HG02885 (cell line): ENCODE results near the gene CLN6.

Experiments
- ATAC-seq: cut with Tn5 transposase; IDR thresholded peaks from one replicate; pipeline ENCODE4 v1.9.1; 2021; ENCODE audit warnings: mild to moderate bottlenecking; ENCODE audit not compliant: unreplicated experiment, poor library complexity

CLN6 gene

DNA sequence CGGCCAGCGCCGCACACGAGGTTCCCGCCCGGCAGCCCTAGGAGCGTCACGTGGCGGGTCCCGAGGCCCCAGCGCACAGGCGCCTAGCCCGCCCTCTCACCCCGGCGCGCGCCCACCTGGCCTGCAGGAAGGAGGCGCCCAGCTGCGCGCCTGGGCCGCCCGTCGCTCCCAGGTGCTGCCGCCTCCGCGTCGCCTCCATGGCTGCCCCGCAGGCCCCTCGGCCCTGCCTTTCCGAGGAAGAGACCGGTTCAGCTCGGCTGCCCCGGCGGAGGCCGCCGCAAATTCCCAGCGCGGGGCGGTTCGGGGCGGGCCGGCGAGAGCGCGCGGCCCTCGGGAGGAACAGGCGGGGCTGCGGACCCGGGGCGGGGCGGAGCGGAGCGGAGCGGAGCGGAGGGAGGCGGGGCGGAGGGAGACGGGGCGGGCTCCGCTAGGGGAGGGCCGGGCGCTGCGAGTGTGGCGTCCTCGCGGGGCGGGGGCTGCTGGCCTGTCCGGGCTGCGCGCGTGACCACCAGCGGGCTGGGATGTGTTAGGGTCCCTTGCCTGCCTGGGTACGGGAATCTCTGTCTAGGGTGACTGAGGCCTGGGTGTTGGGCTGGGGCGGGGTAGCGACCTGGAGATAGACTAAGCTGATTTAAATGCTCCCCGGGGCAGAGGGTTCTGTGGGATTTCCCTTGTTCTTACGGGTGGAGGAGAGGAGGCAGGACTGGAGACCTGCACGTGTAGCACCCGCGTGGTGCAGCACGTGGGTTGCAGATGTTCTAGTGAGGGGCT lies at the start of gene CLN6:
TSS of gene CLN6 (minus strand) at position 343 of the 771 bp plus-strand sequence. CDS start at position 199, 144 bp downstream.
- peak; percentile 72 for ATAC-seq

DNA sequence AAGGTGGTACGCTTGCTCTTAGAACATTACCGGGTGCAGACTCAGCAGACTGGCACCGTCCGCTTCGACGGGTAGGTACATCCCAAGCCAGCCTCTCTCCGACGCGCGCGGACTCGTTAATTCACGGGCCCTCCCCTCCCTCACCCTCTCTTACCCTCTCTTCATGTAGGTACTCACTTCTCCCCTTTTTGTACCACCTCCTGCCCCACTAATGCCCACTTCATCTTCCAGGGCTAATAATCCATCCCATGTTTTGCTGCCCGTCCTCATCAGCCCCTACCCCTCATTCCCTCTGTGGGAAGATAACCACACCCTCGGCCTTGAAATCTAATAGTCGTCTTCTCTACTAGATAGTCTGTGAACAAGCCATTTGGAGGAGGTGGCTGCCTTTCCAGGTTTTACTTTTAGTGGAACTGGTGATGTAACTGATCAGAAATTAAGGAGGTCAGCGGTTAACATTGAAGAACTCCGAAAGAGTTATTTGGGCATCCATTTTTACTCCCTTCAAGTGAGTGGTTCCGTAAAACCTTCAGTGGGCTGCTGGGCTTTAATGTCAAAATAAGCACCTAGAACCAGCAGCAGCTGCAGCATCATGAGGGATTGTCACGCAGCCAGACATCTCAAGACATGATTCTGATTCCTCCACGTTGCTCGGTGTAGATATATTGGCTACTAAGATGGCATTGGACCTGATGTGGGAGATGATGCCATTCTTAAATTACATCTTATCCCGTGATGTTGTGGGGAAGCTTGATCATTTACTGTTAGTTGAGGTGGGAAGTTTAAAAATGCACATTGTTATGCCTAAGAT lies 49.3 kb upstream of the CLN6 start:
- no peak for ATAC-seq

DNA sequence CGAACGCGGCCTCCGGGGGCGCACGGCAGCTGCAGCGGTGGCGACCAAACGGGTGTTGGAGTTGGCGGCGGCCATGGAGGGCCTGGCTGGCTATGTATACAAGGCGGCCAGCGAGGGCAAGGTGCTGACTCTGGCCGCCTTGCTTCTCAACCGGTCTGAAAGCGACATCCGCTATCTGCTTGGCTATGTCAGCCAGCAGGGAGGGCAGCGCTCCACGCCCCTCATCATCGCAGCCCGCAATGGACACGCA lies 48.7 kb upstream of the CLN6 start:
- ATAC-seq = no peak

DNA sequence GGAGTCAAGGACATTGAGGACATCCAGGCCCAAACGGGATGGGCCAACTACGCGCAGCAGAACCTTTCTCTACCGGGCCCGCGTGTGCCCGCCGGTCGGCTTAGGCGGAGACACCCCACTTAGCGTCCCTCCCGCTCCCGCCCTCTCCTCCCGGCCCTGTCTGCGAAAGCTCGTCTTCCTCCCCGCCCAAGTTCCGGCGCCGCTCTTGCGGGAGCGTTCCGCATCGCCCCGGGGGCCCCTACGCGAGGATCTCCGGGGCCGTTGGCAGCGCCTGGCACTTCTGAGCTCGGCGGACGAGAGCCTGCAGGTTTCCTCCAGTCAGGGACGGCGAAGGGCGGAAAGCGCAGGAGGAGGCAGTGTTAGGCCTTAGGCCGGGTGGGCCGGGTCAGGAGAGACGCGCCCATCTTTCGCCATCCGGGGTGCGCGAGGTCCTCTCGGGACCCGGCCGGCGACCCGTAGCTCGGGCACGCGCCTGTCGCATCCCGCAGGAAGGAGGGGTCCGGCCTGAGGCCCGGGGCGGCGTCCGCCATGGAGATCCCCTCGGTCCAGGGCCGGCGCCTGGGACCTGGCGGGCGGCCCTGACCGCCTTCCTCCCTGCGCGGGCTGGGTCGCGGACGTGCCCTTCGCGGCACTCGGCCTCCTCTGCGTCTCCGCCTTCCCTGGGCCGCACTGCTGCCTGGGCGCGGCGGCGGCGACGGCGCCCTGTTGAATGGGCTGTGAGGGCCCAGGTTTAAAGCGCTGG lies 48.2 kb upstream of the CLN6 start, which contains the start of gene FEM1B:
TSS of gene FEM1B (plus strand) at position 143 of the 742 bp plus-strand sequence. CDS start 673 bp downstream, outside the sequence.
- peak; percentile 77 for ATAC-seq

DNA sequence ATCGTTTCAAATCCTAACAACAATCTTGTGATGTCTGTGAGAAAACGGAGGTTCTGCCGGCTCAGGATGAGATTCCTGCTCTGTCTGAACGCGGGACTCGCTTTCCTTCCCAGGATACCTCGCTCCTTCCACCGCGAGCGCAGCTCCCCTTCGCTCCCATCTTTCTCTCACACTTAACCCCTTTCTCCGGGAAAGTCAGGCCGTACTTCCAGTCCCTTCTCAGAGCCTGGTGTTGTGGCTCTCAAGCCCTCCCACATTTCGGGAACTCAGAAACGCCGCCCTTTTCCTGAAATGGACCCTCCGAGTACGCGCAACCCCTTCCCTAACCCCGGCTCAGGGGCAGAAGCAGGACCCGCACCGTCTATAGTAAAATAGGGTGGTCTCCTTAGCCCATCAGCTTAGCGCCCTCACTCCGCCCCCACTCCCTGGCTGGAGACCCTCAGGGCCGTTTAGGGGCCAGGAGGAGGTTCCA lies 47.6 kb upstream of the CLN6 start:
- ATAC-seq = peak; percentile 17

DNA sequence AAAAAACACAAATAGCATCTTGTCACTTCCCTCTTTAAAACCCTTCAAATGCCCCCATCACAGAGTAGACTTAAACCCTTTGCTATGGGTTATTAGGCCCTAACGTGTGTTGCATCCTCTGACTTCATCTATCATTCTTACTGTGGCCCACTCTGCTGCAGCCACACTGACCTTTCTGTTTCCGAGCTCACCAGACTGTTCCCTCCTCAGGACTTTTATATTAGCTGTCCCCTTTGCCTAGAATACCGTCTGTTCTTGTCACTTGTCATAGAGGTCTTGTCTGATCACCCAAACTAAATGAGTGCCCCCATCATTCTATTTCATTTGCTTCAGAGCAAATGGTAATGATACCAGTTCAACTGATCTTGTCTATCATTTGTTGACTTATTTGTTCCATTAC lies 47.1 kb upstream of the CLN6 start:
- no peak for ATAC-seq

DNA sequence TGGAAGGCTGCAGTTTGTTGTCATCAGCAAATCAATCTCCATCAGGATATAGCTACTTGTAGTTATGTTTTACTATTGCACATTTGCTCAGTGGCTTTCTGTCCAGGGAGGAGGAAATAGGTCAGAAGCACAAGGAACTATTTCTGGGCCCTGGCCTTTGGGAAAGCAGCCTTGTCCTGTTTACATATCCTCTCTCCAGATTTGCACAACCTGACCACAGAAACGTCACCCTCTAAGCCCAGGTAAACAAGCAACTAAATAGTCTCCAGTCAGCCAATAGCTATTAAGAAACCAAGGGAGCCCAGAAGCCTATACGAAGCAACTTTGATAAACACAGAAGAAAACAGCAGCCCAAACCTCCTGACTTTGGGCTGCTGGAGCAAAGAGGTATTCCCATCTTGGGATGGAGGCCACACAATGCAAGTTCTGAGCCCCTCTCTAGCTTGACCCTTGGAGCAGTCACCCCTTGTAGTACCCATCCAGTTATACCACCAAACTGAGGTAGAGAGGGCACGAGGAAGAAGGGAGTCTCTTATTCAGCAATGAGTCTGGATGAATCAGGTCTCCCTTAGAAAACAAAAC lies 45.7 kb upstream of the CLN6 start:
- ATAC-seq = no peak

DNA sequence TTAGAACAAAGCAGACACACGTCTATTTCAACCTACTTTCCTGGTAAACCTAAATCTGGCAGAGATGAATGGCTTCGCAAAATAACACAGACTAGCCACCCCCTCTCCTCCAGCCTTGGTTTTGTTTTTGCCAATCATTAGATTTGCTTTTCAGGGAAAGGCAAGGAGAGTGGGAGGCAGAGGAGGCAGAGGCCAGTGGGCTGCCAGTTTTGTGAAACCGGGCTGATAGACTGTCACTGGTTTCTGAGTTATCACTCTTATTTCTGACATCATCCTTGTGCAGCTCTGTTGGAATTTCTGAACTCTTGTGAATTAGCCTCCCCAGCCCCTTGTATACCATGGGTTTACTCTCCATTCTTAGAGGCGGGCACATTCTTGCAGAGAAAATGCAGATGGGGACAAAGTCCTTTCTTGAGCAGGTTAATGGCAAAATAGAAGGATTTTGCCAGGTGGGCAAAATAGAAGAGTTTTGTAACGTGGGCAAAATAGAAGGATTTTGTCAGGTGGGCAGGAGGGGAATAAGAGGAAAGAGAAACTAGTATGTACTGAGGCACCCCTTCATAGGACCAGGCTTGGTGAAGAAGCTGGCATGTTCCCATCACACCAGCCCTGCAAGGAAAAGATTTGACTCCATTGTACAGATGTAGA lies 44.8 kb upstream of the CLN6 start:
- no peak for ATAC-seq

DNA sequence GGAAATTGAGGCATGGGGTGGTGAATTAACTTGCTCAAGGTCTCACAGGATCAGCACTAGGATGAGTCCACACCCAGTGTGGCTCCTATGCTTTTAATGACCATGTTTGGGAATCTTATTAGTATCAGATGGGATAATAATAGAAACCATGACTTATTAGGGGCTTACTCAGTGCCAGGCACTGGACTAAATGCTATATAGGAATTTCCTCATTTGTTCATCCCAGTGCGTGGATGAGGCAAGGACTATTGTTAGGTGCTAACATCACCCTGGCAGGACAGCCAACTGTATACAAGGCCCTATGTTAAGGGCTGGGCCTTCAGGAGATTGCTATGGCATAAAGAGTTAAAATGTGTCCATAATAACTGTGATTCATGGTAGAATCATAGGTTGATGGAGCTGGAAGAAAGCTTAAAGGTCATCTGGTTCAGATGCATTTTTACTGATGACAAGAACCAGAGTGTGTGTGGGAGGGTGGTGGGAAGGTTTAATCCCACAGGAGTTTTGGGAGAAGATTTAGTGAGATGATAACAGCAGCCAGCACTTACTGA lies 43.3 kb upstream of the CLN6 start:
- ATAC-seq = no peak

DNA sequence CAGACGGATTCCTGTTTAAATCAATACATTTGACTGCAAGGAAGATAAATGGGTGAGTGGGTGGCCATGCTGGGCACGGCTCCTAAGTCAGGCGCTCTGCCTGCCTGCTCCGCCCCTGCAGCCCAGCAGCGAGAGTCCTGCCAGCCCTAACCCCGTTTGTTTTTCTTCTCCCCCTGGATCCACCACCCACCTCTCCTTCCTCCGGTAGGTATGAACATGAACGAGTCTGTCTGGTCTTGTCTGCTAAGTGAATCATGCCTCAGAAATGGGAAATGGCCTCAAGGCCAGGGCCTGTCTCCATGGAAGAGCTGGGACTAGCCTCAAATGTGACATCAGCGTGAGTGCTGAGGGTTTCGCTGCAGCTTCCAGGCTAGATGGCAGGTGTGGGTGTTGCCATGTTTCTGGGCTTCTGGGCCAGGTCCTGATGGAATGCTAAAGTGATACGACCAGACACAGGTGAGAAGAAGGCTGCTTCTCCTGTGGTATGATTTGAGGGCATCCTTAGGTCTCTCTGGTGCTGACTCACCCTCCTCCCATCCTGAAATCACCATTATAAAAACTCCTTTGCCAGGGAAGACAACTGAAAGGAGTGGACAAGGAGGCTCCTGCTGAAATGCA lies 42.4 kb upstream of the CLN6 start:
- no peak for ATAC-seq

DNA sequence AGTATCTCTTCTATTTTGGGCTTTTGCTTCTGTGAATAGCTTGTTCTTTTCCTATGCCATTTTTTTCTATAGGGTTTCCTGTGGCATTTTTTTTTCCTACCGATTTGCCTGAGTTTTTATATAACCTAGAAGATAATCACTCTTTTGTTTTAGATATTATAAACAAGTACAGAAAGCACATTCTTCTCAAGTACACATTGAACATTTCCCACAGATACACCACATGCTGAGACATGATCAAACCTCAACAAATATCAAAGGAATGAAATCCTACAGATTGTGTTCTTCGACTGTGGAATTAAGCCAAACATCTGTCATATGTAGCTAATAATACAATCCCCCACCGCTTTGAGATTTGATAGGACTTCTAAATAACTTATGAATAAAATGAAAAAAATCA lies 38.9 kb upstream of the CLN6 start:
- ATAC-seq = no peak

DNA sequence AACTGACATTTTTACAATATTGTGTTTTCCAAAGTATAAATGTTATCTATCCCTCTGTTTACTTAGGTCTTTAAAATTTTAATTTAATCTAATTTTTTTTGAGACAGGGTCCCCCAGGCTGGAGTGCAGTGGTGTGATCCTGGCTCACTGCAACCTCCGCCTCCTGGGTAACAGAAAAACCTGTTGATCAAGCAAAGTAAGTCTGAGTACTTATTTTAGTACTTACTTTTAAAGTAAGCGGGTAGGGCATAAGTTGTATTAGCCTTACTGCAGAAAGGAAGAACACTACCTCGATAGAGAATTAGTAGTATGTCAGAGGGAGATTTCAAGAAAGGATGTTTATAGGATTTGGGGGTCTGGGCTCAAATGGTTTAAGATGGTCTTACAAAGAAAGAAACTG lies 36.1 kb upstream of the CLN6 start:
- ATAC-seq = no peak

DNA sequence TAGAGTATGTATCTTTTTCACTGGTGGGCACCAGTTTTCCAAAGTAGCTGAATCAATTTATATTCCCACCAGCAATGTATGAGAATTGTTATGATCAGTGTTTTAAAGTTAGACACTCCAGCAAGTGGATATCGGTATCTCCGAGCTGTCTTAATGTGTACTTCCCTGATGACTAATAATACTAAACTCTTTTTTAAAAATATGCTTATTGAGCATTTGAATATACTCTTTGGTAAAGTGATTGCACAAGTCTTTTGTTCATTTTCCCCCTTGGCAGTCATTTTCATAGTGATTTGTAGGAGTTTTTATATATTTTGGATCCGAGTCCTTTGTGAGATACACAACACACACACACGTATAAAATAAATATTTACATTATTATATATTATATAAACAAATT lies 35.6 kb upstream of the CLN6 start:
- ATAC-seq = no peak

DNA sequence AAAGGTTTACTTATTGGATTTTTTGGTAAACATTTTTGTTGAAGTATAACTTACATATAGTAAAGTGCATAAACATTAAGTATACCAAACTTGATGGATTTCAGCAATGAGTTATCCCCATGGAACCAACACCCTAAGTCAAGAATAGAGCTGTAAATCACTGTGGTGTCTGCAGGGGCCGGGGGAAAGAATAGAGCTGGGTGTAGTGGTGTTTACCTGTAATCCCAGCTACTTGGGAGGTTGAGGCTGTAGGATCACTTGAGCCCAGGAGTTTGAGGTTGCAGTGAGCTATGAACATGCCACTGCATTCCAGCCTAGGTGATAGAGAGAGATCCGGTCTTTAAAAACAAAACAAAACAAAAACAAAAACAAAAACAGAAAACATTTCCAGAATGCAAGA lies 34.8 kb upstream of the CLN6 start:
- ATAC-seq = no peak

DNA sequence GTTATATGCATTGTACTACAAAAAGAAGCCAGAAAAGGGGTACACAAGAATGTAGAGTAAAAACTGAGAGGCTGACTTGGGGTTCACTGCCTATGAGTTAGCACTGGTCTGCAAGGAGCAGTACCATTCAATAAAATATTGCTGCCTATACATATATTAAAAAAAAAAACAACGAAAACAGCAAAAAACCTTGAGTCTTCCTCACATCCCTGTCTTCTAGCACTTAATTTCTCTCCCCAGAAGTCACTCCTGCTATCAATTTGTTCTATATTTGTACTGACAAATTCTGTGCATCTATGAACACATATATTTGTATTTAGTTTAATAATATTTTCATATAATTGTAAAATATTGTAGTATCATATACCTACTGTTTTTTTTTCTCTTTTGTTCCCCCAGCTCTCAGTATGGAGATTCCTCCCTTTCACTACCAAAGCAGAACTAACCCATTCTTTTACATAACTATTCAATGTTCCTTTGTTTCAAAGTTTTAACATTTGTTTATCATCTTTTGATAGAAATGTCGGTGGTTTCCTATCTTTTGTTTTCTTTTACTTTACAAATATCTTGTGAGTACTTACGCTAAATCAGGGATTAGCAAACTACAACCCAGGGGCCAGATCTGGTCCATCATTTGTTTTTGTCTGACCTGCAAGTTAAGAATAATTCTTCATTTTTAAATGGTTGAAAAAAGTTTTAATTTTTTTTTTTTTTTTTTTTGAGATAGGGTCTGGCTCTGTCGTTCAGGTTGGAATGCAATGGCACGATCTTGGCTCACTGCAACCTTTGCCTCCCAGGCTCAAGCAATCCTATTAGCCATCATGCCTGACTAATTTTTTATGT lies 33.2 kb upstream of the CLN6 start:
- no peak for ATAC-seq

DNA sequence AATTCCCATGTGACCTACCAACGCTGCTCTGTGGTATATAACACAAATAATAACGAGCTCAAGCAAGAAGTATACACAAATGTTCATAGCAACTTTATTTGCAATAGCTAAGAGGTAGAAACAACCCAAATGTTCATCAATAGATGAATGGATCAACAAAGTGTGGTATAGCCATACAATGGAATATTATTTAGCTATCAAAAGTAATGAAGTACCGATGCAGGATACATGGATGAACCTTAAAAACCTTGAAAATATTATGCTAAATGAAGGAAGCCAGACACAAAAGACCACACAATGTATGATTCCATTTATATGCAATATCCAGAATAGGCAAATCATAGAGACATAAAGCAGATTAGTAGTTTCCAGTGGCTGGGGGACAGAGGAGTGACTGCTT lies 32.5 kb upstream of the CLN6 start:
- ATAC-seq = no peak

DNA sequence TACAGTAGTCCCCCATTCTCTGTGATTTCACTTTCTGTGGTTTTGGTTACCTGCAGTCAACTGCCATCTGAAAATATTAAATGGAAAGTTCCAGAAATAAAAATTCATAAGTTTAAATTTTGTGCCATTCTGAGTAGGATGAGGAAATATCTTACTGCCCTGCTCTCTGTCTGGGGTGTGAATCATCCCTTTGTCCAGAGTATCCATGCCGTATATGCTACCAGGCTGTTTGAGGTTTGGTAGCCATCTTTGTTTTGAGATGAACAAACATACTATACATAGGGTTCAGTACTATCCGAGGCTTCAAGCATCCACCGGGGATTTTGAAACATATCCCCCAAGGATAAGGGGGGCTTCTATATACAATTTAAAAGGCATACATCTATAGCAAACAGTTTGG lies 31.7 kb upstream of the CLN6 start:
- ATAC-seq = no peak

DNA sequence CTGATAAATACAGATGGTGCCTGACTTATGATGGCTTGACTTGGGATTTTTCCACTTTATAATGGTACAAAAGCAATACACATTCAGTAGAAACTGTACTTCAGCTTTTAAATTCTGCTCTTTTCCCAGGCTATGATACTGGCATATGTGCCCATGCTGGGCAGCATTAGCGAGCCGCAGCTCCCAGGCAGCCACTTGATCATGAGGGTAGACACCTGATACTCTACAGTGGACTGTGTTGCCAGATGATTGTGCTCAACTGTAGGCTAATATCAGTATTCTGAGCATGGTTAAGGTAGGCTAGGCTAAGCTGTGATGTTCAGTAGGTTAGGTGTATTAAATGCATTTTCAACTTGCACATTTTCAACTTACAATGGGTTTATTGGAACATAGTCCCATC lies 30.4 kb upstream of the CLN6 start:
- no peak for ATAC-seq

DNA sequence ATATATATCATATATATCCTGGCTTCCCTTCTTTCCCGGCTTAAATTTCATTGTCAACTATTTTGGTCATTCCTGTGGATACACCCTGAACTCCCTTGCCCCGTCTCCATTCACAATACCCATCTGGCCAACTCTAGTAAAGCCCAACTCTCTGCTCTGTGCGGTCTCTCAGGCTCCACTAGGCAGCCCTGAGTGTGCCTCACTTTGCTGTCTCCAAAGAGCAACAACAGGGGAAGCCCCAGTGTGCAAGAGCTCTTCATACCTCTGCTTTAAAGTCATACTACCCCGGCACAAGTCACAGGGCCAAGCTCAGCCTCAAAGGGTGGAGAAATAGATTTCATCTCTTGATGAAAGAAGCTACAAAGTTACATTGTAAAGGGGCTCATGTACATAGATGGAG lies 29.2 kb upstream of the CLN6 start:
- ATAC-seq = no peak
